VCaP (cell line): Measurements from ENCODE around the gene ETS2.
"Not testable (repeated sequence)": the region's sequence is repeated elsewhere in the genome, so short reads cannot be mapped to it uniquely, and the experiment has no call there.

Experiments
- H3K27ac ChIP-seq: fragments of 450-650 bp; 2 replicates; pipeline ENCODE4 v1.5.1; 2017
- TF ChIP-seq, protein P1 (sequence below): fragments of 450-650 bp; conservative IDR thresholded peaks from 2 replicates; pipeline ENCODE4 v1.5.1; 2017; ENCODE audit warnings: mild to moderate bottlenecking, moderate library complexity

ETS2 gene

DNA sequence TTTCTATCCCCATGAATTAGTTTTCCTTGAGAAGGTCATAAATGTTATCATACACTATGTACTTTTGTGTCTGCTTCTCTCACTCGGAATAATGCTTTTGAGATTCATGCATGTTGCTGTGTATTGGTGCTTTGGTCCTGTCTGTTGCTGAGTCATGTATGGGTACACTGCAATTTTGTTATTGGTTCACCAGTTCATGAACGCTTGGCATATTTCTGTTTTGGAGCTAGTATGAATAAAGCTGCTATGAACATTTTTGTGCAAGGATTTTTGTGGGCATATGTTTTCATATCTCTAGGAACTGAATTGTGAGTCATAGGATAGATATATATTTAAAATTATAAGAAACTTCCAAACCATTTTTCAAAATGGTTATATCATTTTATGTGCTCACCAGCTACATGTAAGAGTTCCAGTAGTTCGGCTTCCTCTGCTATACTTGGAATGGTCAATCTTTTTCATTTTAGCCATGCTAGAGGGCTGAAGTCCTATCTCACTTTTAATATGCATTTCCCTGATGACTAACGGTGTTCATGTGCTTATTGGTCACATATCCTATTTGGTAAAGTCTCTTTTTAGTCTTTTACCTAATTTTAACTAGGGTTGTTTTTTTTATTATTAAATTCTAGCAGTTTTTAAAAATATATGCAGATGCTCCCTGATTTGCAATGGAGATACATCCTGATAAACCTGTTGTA is 38.2 kb downstream of the ETS2 start:
- TF ChIP-seq, protein P1, sequence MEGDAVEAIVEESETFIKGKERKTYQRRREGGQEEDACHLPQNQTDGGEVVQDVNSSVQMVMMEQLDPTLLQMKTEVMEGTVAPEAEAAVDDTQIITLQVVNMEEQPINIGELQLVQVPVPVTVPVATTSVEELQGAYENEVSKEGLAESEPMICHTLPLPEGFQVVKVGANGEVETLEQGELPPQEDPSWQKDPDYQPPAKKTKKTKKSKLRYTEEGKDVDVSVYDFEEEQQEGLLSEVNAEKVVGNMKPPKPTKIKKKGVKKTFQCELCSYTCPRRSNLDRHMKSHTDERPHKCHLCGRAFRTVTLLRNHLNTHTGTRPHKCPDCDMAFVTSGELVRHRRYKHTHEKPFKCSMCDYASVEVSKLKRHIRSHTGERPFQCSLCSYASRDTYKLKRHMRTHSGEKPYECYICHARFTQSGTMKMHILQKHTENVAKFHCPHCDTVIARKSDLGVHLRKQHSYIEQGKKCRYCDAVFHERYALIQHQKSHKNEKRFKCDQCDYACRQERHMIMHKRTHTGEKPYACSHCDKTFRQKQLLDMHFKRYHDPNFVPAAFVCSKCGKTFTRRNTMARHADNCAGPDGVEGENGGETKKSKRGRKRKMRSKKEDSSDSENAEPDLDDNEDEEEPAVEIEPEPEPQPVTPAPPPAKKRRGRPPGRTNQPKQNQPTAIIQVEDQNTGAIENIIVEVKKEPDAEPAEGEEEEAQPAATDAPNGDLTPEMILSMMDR: no peak
- no peak overlapping the region for H3K27ac ChIP-seq

DNA sequence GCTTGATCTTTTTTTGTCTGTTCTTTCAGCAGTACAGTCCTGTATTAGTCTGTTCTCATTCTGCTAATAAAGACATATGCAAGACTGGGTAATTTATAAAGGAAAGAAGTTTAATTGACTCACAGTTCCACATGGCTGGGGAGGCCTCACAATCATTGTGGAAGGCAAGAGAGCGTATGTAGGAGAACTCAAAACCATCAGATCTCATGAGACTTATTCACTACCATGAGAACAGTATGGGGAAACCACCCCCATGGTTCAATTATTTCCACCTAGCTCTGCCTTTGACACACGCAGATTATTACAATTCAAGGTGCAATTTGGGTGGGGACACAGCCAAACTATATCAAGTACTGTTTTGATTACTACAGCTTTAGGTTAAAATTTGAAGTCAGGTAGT is 39.6 kb downstream of the ETS2 start:
- not testable (repeated sequence) for H3K27ac ChIP-seq

DNA sequence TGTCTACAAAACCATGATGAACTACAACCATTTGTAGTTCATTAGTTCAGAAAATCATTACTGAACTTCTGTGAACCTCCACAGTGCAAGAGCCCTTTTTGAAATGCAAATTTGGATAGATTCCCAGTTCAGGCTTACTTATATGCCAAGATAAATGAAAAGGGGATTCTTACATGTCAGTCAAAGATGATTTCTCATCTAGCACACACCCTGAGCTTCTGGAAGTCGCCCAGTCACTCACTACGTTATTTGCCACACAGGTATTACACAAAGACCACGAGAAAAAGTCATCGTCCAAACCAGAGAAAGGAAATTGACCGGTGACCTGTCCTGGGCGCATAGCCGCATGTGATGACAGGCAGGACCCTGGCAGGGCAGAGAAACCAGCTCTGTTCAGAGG is 41.8 kb downstream of the ETS2 start:
- TF ChIP-seq, protein P1: no peak
- H3K27ac ChIP-seq: no peak overlapping the region

DNA sequence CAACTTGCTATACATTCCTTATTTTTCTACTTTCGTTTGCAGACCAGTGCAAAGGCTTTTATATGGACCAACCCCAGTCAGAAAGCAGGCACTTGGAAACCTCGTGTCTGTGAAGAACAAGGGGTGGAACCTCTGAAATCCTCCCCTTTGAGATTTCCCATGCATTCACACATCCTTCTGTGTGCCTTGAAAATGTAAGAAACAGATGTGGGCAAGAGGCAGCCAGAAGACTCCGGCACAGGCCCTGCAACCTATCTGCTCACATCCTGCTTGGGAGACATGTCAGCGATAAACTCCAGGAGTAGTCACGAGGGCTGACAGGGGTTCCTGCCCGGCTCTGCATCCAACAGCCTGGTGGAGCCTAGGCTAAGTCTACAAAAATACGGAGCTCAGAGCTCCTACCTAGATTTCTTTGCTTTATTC is 42.5 kb downstream of the ETS2 start:
- no peak overlapping the region for H3K27ac ChIP-seq
- TF ChIP-seq, protein P1: no peak

DNA sequence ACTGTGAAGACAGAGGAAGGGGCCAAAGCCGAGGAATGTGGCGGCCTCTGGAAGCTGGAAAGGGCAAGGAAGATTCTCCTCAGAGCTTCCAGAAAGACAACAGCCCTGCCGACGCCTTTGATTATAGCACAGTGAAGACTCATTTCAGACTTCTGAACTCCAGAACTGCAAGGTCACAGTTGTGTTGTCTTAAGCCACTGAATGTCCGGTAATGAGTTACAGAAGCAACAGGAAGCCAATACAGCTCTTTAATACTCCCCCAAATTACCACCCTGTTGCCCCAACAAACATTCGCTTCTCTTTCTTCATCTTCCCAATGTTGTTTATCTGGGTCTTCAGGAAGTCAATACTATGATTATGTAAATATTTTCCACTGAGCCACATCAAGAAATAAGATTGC is 44.0 kb downstream of the ETS2 start:
- TF ChIP-seq, protein P1: no peak
- H3K27ac ChIP-seq: no peak overlapping the region

DNA sequence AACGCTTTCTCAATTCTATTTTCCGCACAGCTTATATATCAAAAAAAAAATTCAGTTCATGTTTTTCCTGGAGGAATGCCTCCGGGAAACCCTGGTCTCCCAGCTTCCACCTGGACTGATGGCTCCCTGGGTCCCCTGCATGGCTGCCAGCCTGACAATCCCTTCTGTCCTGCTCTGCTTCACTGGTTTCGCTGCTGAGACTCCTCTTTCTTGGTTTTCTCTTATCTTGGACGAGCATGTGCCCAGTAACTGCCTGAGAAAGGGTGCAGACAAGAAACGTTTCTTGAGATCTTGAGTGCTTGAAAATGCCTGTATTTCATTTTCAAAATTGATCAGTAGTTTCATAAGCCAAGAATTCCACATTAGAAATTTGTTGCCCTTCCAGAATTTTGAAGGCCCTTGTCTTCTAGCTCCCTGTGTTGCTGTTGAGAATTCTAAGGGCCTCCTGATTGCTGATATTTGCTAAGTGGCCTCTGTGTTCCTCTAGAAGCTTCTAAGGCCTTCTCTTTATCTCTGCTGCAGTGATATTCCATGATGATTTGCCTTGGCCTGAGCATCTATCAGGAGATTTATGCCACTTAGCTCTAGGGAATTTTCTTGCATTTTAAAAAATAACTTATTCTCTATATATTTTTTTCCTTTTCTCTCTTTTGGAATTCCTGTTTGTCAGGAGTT is 44.7 kb downstream of the ETS2 start:
- TF ChIP-seq, protein P1: no peak
- no peak overlapping the region for H3K27ac ChIP-seq

DNA sequence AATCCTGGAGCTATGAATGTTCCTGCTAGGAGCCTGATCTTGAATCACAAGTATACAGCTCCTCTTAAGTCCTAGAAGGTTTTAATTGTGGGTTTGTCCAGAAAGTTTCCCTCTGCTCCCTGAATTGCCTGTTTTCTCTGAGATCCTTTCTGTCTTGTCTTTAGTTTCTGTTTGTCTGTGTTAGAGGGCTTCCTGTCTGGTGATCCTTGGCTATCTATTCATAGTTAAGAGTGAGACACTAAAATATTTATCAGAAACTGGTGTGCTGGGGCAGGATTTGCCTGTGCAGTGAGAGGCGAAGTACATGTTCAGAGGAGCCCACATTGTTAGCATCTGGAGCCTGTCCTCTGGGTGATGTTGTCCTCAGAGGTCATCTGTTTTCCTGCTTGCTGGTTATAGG is 45.4 kb downstream of the ETS2 start:
- H3K27ac ChIP-seq: peak overlapping the region; percentile 2; the same call in 1 of the 2 replicates
- TF ChIP-seq, protein P1: no peak

DNA sequence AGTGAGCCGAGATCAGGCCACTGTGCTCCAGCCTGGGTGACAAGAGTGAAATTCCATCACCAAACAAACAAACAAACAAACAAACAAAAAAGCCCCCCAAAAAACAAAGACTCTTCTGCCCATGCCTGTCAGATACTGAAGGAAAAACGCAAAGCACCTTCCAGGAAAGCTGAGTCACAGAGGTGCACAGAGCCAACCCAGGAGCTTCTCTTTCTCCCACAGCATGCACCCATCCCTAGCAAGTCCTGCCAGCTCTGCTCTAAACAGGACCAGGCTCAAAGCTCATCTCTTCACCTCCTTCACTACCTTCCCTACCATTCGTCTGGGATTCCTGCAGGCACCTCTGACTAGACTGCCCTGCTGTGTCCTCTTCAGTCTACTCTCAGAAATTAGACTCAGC is 46.5 kb downstream of the ETS2 start:
- TF ChIP-seq, protein P1: no peak
- no peak overlapping the region for H3K27ac ChIP-seq
